Smooth muscle cell (in vitro differentiated cells): Measurements from ENCODE around the gene SEC22C. TPM values are rescaled to one million over a fixed set of nuclear protein-coding genes. Genes with fewer than 3 reads are reported as not detected.

ENCODE experiments used
- DNase-seq: peaks from one replicate; lab custom pipeline; 2025; ENCODE audit not compliant: unreplicated experiment; lab: John Stamatoyannopoulos, UW
- H2AFZ ChIP-seq: fragments of 200-600 bp; sonication (generic); 2 replicates; pipeline ENCODE4 v1.6.0; 2016; ENCODE audit warnings: antibody characterized with exemption, low read depth, mild to moderate bottlenecking
- H3F3A ChIP-seq: fragments of 200-600 bp; sonication (generic); 2 replicates; pipeline ENCODE4 v1.6.0; 2017; ENCODE audit warnings: antibody characterized with exemption, low read depth
- H3K27ac ChIP-seq: fragments of 200-600 bp; sonication (generic); 2 replicates; pipeline ENCODE4 v1.5.1; 2016; ENCODE audit warnings: low read depth, mild to moderate bottlenecking
- H3K27me3 ChIP-seq: fragments of 200-600 bp; sonication (generic); 2 replicates; pipeline ENCODE4 v1.6.1; 2016; ENCODE audit warnings: low read depth, mild to moderate bottlenecking
- H3K36me3 ChIP-seq: fragments of 200-600 bp; sonication (generic); 2 replicates; pipeline ENCODE4 v1.5.1; 2016; ENCODE audit warnings: low read depth
- H3K4me1 ChIP-seq: fragments of 200-600 bp; sonication (generic); 2 replicates; pipeline ENCODE4 v1.5.1; 2016; ENCODE audit warnings: low read depth
- H3K4me2 ChIP-seq: fragments of 200-600 bp; sonication (generic); 2 replicates; pipeline ENCODE4 v1.6.0; 2016; ENCODE audit warnings: mild to moderate bottlenecking
- H3K4me3 ChIP-seq: fragments of 200-600 bp; sonication (generic); 2 replicates; pipeline ENCODE4 v1.5.1; 2016; ENCODE audit warnings: mild to moderate bottlenecking
- H3K79me2 ChIP-seq: fragments of 200-600 bp; sonication (generic); 2 replicates; pipeline ENCODE4 v1.6.0; 2016; ENCODE audit warnings: low read depth, mild to moderate bottlenecking
- H3K9ac ChIP-seq: fragments of 200-600 bp; sonication (generic); 2 replicates; pipeline ENCODE4 v1.6.0; 2016; ENCODE audit warnings: low read depth
- H3K9me3 ChIP-seq: fragments of 200-600 bp; sonication (generic); replicated peaks from 2 replicates; pipeline ENCODE4 v1.5.1; 2016; ENCODE audit warnings: low read depth
- H4K20me1 ChIP-seq: fragments of 200-600 bp; sonication (generic); 2 replicates; pipeline ENCODE4 v1.6.0; 2016; ENCODE audit warnings: low read depth
- CTCF ChIP-seq: fragments of 200-600 bp; sonication (generic); IDR thresholded peaks from 2 replicates; pipeline ENCODE4 v1.5.1; 2017; ENCODE audit warnings: borderline replicate concordance, mild to moderate bottlenecking, antibody characterized with exemption; ENCODE audit not compliant: insufficient read depth, poor library complexity, severe bottlenecking
- WGBS: methylation state at CpG from one replicate; pipeline ENCODE4 v1.1.7; 2016; ENCODE audit warnings: low lambda C conversion rate; 5-methylcytosine and 5-hydroxymethylcytosine counted together
- polyA plus RNA-seq: library from polyadenylated mRNA; unstranded; fragments of >200 nt; fragmentation: Nextera tagmentation; extraction: Ambion mirVana; gene quantifications from 2 replicates; pipeline ENCODE4 v1.2.1, GENCODE V29; 2016
- total RNA-seq: library from RNA; depleted of rRNA; stranded (reverse); fragments of >200 nt; gene quantifications from 2 replicates; pipeline ENCODE4 v1.2.3, GENCODE V29; 2014

SEC22C gene
- total and polyA plus RNA-seq, 2 experiments from 2014 or later, result 45.7 to 52.2 TPM

GRCh38 chr3:42595682-42596081 lies 13.9 kb upstream of the SEC22C start:
- no peaks in the 10 kb centered on the region for H3K27me3 ChIP-seq
- TF ChIP-seq CTCF, result no peak
- peaks cover 7% of the 10 kb centered on the region for H3K36me3 ChIP-seq
- H3K4me3 ChIP-seq, result no peak overlapping the region
- peaks cover 30% of the 10 kb centered on the region for H3K79me2 ChIP-seq
- H3K27ac ChIP-seq, result no peak overlapping the region
- H3K4me1 ChIP-seq, result peaks cover 13% of the 10 kb centered on the region
- no peak overlapping the region for H3K4me2 ChIP-seq
- H2AFZ ChIP-seq, result no peak overlapping the region
- no peak for DNase-seq
- 95% methylated on average over 4 of the region's 4 CpGs for WGBS
- H3K9ac ChIP-seq, result no peak overlapping the region
- H3K9me3 ChIP-seq, result no peaks in the 10 kb centered on the region
- H4K20me1 ChIP-seq, result no peaks in the 10 kb centered on the region
- H3F3A ChIP-seq, result peaks cover 13% of the 10 kb centered on the region

GRCh38 chr3:42593635-42594034 lies 11.9 kb upstream of the SEC22C start:
- Histone ChIP-seq H3K4me3 (no peak overlapping the region), H3F3A (peaks cover 7% of the 10 kb centered on the region), H4K20me1 (no peaks in the 10 kb centered on the region), H3K27ac (no peak overlapping the region), H3K9me3 (no peaks in the 10 kb centered on the region), H3K27me3 (no peaks in the 10 kb centered on the region), H3K4me1 (peaks cover 10% of the 10 kb centered on the region), H3K4me2 (no peak overlapping the region), H3K9ac (no peak overlapping the region), H2AFZ (no peak overlapping the region), H3K36me3 (peaks cover 7% of the 10 kb centered on the region), H3K79me2 (peaks cover 30% of the 10 kb centered on the region)
- no peak for TF ChIP-seq CTCF
- DNase-seq, result no peak
- WGBS, result 88% methylated on average over 1 of the region's 1 CpG

- Histone ChIP-seq H3K79me2 (peaks cover 27% of the 10 kb centered on the region), H3K9me3 (no peaks in the 10 kb centered on the region), H3K36me3 (peaks cover 7% of the 10 kb centered on the region), H3K9ac (peak overlapping the region; percentile 80), H3K27ac (peak overlapping the region; percentile 61), H3K4me1 (peaks cover 10% of the 10 kb centered on the region), H3K4me2 (peak overlapping the region; percentile 90), H3K27me3 (no peaks in the 10 kb centered on the region), H4K20me1 (no peaks in the 10 kb centered on the region), H3F3A (peaks cover 7% of the 10 kb centered on the region), H3K4me3 (peak overlapping the region; percentile 49), H2AFZ (no peak overlapping the region)
- TF ChIP-seq CTCF, result no peak
- 61% methylated on average over 4 of the region's 4 CpGs for WGBS
- DNase-seq, result no peak
Observed at GRCh38 chr3:42591811-42592210, 10.0 kb upstream of the SEC22C start.

GRCh38 chr3:42590989-42591756 lies 9.4 kb upstream of the SEC22C start:
- WGBS, result 3% methylated on average over 42 of the region's 44 CpGs
- Histone ChIP-seq H3K36me3 (peaks cover 7% of the 10 kb centered on the region), H3K27ac (peak overlapping the region; percentile 61), H4K20me1 (no peaks in the 10 kb centered on the region), H3K4me3 (peak overlapping the region; percentile 49), H2AFZ (peak overlapping the region; percentile 68), H3K9ac (peak overlapping the region; percentile 80), H3K79me2 (peaks cover 27% of the 10 kb centered on the region), H3K27me3 (no peaks in the 10 kb centered on the region), H3K4me1 (peaks cover 10% of the 10 kb centered on the region), H3K4me2 (peak overlapping the region; percentile 90), H3F3A (peaks cover 7% of the 10 kb centered on the region), H3K9me3 (no peaks in the 10 kb centered on the region)
- DNase-seq, result no peak
- no peak for TF ChIP-seq CTCF
